HEK293T (cell line): Measurements from ENCODE around the gene APLP2.

Experiments
- CTCF ChIA-PET: fragments of 350-600 bp; formaldehyde crosslinking; extraction: SDS; loops from one replicate; lab custom pipeline; 2021; ENCODE audit warnings: antibody characterized with exemption, inconsistent platforms; lab: Yijun Ruan, JAX
- POLR2A ChIA-PET: fragments of 350-600 bp; formaldehyde crosslinking; extraction: SDS; loops from one replicate; lab custom pipeline; 2020; ENCODE audit warnings: antibody characterized with exemption, inconsistent platforms; lab: Yijun Ruan, JAX
- DNase-seq: peaks from one replicate; pipeline ENCODE4 v3.0.0; 2012; ENCODE audit warnings: mixed read lengths; ENCODE audit errors: extremely low spot score
- ARNT ChIP-seq: fragments of 450-650 bp; IDR thresholded peaks from 2 replicates; pipeline ENCODE4 v1.6.1; 2017; ENCODE audit warnings: mild to moderate bottlenecking
- BHLHE40 ChIP-seq: fragments of 450-650 bp; IDR thresholded peaks from 2 replicates; pipeline ENCODE4 v1.6.1; 2016; ENCODE audit warnings: mild to moderate bottlenecking, moderate library complexity, borderline replicate concordance
- CTBP1 ChIP-seq: fragments of 450-650 bp; IDR thresholded peaks from 2 replicates; pipeline ENCODE4 v1.6.1; 2016; ENCODE audit warnings: borderline replicate concordance
- ELF4 ChIP-seq: fragments of 450-650 bp; IDR thresholded peaks from 2 replicates; pipeline ENCODE4 v1.6.1; 2017; ENCODE audit warnings: antibody characterized with exemption
- FOXA1 ChIP-seq: fragments of 450-650 bp; IDR thresholded peaks from 2 replicates; pipeline ENCODE4 v1.6.1; 2016; ENCODE audit warnings: mild to moderate bottlenecking
- FOXK2 ChIP-seq: fragments of 450-650 bp; IDR thresholded peaks from 2 replicates; pipeline ENCODE4 v1.6.1; 2016; ENCODE audit warnings: mild to moderate bottlenecking
- FOXM1 ChIP-seq: fragments of 450-650 bp; IDR thresholded peaks from 2 replicates; pipeline ENCODE4 v1.6.1; 2017; ENCODE audit warnings: mild to moderate bottlenecking, borderline replicate concordance
- HDGF ChIP-seq: fragments of 450-650 bp; IDR thresholded peaks from 2 replicates; pipeline ENCODE4 v1.6.1; 2017; ENCODE audit warnings: antibody characterized with exemption, borderline replicate concordance
- L3MBTL2 ChIP-seq: fragments of 450-650 bp; conservative IDR thresholded peaks from 2 replicates; pipeline ENCODE4 v1.6.1; 2016; ENCODE audit warnings: mild to moderate bottlenecking
- LEF1 ChIP-seq: fragments of 450-650 bp; IDR thresholded peaks from 2 replicates; pipeline ENCODE4 v1.6.1; 2017; ENCODE audit warnings: mild to moderate bottlenecking, borderline replicate concordance
- NFRKB ChIP-seq: fragments of 450-650 bp; IDR thresholded peaks from 2 replicates; pipeline ENCODE4 v1.6.1; 2016; ENCODE audit warnings: mild to moderate bottlenecking, moderate library complexity
- SP1 ChIP-seq: fragments of 450-650 bp; IDR thresholded peaks from 2 replicates; pipeline ENCODE4 v1.6.1; 2017
- SUZ12 ChIP-seq: fragments of 450-650 bp; IDR thresholded peaks from 2 replicates; pipeline ENCODE4 v1.6.1; 2016; ENCODE audit warnings: mild to moderate bottlenecking
- TARDBP ChIP-seq: fragments of 450-650 bp; IDR thresholded peaks from 2 replicates; pipeline ENCODE4 v1.6.1; 2016
- ZNF384 ChIP-seq: fragments of 450-650 bp; IDR thresholded peaks from 2 replicates; pipeline ENCODE4 v1.6.1; 2016
- TF ChIP-seq, protein P1 (sequence below): fragments of 450-650 bp; IDR thresholded peaks from 2 replicates; pipeline ENCODE4 v1.6.1; 2016

Gene APLP2

GRCh38 chr11:130127509-130127908 lies 57.8 kb downstream of the APLP2 start:
- POLR2A ChIA-PET: no interaction called here
- CTCF ChIA-PET: no interaction called here
- no peak for DNase-seq

DNA sequence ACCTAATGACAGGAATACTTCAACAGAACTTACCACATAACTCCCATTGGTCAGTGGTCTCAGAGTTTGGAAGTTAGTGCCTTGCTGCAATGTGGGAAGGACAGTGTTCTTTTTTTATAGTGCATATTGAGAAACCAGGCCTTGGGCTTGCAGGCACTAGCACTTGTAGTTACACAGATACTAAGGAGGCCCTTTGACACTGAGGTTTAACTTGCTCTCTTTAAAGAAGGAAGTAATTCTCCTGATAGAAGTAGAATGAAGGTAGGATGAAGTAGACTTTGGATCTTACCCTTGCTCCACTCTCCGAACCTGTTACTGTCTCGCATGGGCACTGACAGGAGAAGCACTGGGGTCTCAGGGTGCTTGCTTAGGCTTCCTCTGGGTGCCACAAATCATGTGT lies 58.9 kb downstream of the APLP2 start:
- no peak for DNase-seq
- TF ChIP-seq ZNF384: no peak
- no peak for TF ChIP-seq SUZ12
- no peak for TF ChIP-seq ARNT
- no peak for TF ChIP-seq LEF1
- TF ChIP-seq FOXA1: no peak
- TF ChIP-seq FOXM1: no peak
- TF ChIP-seq TARDBP: no peak
- no peak for TF ChIP-seq BHLHE40
- no peak for TF ChIP-seq ELF4
- TF ChIP-seq CTBP1: no peak
- TF ChIP-seq FOXK2: no peak
- no peak for TF ChIP-seq L3MBTL2
- ChIA-PET POLR2A (no interaction called here), CTCF (no interaction called here)

More at GRCh38 chr11:130127509-130127908, 57.8 kb downstream of the APLP2 start:
- TF ChIP-seq NFRKB: no peak
- TF ChIP-seq FOXA1: no peak
- no peak for TF ChIP-seq FOXK2
- TF ChIP-seq BHLHE40: no peak
- no peak for TF ChIP-seq ZNF384
- no peak for TF ChIP-seq CTBP1
- TF ChIP-seq FOXM1: no peak
- TF ChIP-seq HDGF: no peak
- TF ChIP-seq TARDBP: no peak
- no peak for TF ChIP-seq SUZ12
- TF ChIP-seq L3MBTL2: no peak
- TF ChIP-seq LEF1: no peak

DNA sequence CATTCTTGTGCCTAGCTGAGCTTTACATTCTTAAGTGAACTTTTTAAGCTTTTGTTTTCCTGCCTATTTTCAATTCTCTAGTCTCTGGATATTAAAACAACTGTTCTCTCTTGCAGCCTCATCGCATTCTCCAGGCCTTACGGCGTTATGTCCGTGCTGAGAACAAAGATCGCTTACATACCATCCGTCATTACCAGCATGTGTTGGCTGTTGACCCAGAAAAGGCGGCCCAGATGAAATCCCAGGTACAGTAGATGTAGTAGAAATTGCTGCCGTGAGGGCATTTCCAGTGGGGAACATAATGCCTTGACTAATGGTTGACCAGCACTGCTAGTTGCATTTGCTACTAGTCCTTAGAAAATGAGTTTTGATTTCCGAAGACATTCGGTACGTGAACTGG lies 60.2 kb downstream of the APLP2 start:
- TF ChIP-seq TARDBP (no peak), CTBP1 (no peak), ZNF384 (no peak), FOXM1 (no peak), SUZ12 (no peak), ARNT (no peak), HDGF (no peak), BHLHE40 (no peak), FOXA1 (no peak), NFRKB (no peak), LEF1 (no peak), L3MBTL2 (no peak), SP1 (no peak), ELF4 (no peak), FOXK2 (no peak)
- TF ChIP-seq, protein P1, sequence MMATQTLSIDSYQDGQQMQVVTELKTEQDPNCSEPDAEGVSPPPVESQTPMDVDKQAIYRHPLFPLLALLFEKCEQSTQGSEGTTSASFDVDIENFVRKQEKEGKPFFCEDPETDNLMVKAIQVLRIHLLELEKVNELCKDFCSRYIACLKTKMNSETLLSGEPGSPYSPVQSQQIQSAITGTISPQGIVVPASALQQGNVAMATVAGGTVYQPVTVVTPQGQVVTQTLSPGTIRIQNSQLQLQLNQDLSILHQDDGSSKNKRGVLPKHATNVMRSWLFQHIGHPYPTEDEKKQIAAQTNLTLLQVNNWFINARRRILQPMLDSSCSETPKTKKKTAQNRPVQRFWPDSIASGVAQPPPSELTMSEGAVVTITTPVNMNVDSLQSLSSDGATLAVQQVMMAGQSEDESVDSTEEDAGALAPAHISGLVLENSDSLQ: no peak
- no peak for DNase-seq
- ChIA-PET POLR2A (no interaction called here), CTCF (interaction anchor here (0.7 to 1.4 kb wide), 2 partner anchors 199 to 205 kb away, joined by 3 read pairs; no protein-coding TSS in a partner anchor)

DNA sequence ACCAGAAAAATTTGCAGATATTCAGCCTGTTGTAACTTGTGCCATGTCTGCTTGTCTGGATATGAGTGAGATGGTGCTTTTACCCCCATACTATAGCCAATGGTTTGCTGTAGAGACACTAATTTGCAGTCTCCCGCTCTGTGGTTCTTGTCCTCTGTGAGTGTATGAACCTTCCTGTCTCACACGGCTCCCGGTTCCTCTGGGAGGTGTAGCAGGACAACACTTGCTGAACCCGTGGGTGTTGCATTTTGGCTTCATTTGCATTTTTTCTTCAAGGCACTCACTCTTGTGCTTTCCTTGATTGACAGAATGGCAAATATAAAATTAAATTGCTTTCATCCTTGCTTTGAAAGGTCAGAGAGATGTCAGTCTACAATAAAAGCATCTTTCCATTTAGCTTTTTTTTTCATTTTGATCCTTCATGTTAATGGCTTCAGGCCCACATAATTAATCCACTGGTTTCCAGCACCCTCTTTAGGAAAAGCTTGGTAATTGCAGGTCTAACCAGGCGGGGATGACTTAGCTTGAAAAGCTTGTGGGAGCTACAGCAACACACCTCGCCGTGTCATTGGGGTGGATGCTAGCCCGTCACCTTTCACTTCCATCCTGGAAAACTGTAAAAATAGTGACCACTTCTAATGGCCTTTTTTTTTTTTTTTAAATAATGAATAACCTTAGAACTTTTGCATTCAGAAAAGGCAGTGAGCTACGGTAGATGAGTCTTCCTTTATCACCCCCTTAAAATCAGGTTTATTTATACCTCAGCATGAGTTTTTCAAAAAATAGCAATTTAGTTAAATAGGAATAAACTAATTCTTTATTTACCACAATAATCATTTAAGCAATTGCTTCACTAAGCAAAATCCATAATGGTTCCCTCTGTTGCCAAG lies 62.5 kb downstream of the APLP2 start:
- peak; percentile 74 for DNase-seq
- no peak for TF ChIP-seq ZNF384
- TF ChIP-seq ELF4: no peak
- TF ChIP-seq NFRKB: no peak
- TF ChIP-seq, protein P1: no peak
- no peak for TF ChIP-seq TARDBP
- no peak for TF ChIP-seq SUZ12
- no peak for TF ChIP-seq CTBP1
- TF ChIP-seq FOXM1: no peak
- no peak for TF ChIP-seq ARNT
- TF ChIP-seq FOXK2: no peak
- no peak for TF ChIP-seq HDGF
- TF ChIP-seq LEF1: no peak
- no peak for TF ChIP-seq FOXA1
- no peak for TF ChIP-seq BHLHE40
- TF ChIP-seq L3MBTL2: no peak
- no peak for TF ChIP-seq SP1
- CTCF ChIA-PET: interaction anchor here (0.6 to 2.5 kb wide), 21 partner anchors 13 to 236 kb away, joined by 3 to 14 read pairs (median 4); no protein-coding TSS in a partner anchor
- POLR2A ChIA-PET: interaction anchor here (1.2 kb wide), 1 partner anchor 131 kb away, joined by 3 read pairs; no protein-coding TSS in a partner anchor

DNA sequence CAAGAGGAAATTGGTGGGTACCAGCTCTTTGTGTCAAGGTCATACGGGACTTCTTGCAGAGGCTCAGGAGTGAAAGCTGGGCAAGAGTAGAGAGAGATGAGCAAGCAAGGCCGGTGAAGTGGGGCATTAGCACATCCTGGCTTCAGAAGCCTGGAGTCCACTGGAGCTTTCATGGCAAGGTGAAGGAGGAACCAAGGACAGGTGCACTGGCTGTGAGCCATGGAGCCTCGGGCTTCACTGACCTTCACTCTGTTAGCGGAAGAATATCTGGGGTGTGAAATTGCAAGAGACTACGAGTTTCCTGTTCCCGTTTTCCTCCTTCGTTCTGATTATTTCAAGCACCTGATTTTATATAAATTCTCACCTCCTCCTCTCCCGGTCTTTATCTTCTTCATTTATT lies 64.0 kb downstream of the APLP2 start:
- DNase-seq: no peak
- ChIA-PET CTCF (no interaction called here), POLR2A (interaction anchor here (1.2 kb wide), 1 partner anchor 131 kb away, joined by 3 read pairs; the partner anchor contains the start of gene PRDM10)
- TF ChIP-seq TARDBP (no peak), CTBP1 (no peak), BHLHE40 (no peak), ZNF384 (no peak), L3MBTL2 (no peak), SUZ12 (no peak), FOXA1 (no peak), NFRKB (no peak), ELF4 (no peak), HDGF (no peak), FOXK2 (no peak), SP1 (no peak)
- TF ChIP-seq, protein P1: no peak
